Thoracic aorta (tissue), 2 donors: ENCODE results near the gene RRP15. TPM values are rescaled to one million over a fixed set of nuclear protein-coding genes. Genes with fewer than 3 reads are reported as not detected.

Source experiments
- ATAC-seq: fragments of 150-250 bp; one replicate; pipeline ENCODE4 v1.8.0; 2017; ENCODE audit warnings: low read depth; ENCODE audit not compliant: insufficient number of reproducible peaks, low FRiP score
- DNase-seq: peaks from one replicate; pipeline ENCODE4 v3.0.0-alpha.2; 2020; ENCODE audit warnings: low spot score
- H3K27ac ChIP-seq, 2 donors: fragments of 200-600 bp; sonication (generic); 1 replicate in 1 of 2; 2 replicates in 1 of 2; pipeline ENCODE4 v1.5.1; 2016; ENCODE audit warnings: mild to moderate bottlenecking in 2 of 2, moderate library complexity in 2 of 2
- H3K27me3 ChIP-seq: fragments of 200-600 bp; sonication (generic); replicated peaks from 2 replicates; pipeline ENCODE4 v1.6.0; 2016; ENCODE audit warnings: mild to moderate bottlenecking; ENCODE audit not compliant: insufficient read depth
- H3K36me3 ChIP-seq: fragments of 200-600 bp; sonication (generic); one replicate; pipeline ENCODE4 v1.5.1; 2016
- H3K4me1 ChIP-seq, 2 donors: fragments of 200-600 bp; sonication (generic); 1 replicate in 1 of 2; 2 replicates in 1 of 2; pipeline versions ENCODE4 v1.5.1 to v1.6.0; 2016; ENCODE audit warnings: low read depth in 2 of 2, mild to moderate bottlenecking in 1 of 2; ENCODE audit not compliant: control insufficient read depth in 1 of 2
- H3K4me3 ChIP-seq: fragments of 200-600 bp; sonication (generic); 2 replicates; pipeline ENCODE4 v1.5.1; 2016; ENCODE audit warnings: mild to moderate bottlenecking
- H3K9me3 ChIP-seq: fragments of 200-600 bp; sonication (generic); 2 replicates; pipeline ENCODE4 v1.5.1; 2016
- CTCF ChIP-seq: fragments of 200-600 bp; sonication (generic); IDR thresholded peaks from one replicate; pipeline ENCODE4 v1.5.1; 2019; ENCODE audit warnings: antibody characterized with exemption
- total RNA-seq, 2 donors: library from RNA; depleted of rRNA; stranded (reverse); fragments of >200 nt; gene quantifications; one replicate each; pipeline versions ENCODE4 v1.1.0 to v1.2.3, GENCODE V29; 2016

Gene RRP15
- total RNA-seq, 2 donors from 2014 or later = 2.2 to 14.3 TPM

DNA sequence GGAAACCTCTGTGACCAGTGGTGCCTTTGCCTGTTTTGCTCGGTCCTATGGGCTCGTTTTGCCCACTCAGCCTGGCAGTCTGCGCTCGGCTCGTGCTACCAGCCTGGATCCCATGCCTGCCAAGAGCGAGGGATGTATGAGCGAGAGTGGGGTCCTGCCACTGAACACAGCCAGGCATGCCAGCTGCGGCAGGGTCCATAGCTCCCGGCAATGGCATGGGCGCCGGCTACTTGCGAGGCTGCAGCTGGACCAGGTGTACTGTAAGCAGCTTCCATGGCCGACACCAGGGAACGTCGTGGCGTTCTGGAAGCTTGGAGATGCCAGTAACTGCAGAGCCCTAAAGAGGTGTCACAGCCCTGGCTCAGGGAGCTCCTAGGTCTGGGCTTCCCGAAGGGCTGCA, 37.7 kb downstream of the RRP15 start:
- ATAC-seq (no peak), DNase-seq (no peak)
- no peak for TF ChIP-seq CTCF
- Histone ChIP-seq H3K36me3 (peaks cover 18% of the 10 kb centered on the region), H3K4me1 (no peaks in the 10 kb centered on the region), H3K27me3 (no peaks in the 10 kb centered on the region), H3K4me3 (no peak overlapping the region), H3K27ac (no peak overlapping the region), H3K9me3 (no peaks in the 10 kb centered on the region)

GRCh38 chr1:218323568-218324225, 38.6 kb downstream of the RRP15 start:
- Histone ChIP-seq H3K27ac (no peak overlapping the region), H3K4me3 (no peak overlapping the region), H3K4me1 (no peaks in the 10 kb centered on the region), H3K27me3 (no peaks in the 10 kb centered on the region), H3K36me3 (peaks cover 18% of the 10 kb centered on the region), H3K9me3 (no peaks in the 10 kb centered on the region)
- ATAC-seq (no peak), DNase-seq (no peak)
- TF ChIP-seq CTCF = no peak

GRCh38 chr1:218324226-218324580, 39.1 kb downstream of the RRP15 start:
- Histone ChIP-seq H3K9me3 (no peaks in the 10 kb centered on the region), H3K4me1 (no peaks in the 10 kb centered on the region), H3K27me3 (no peaks in the 10 kb centered on the region), H3K4me3 (no peak overlapping the region), H3K27ac (no peak overlapping the region), H3K36me3 (peaks cover 18% of the 10 kb centered on the region)
- no peak for TF ChIP-seq CTCF
- no peak for DNase-seq
- ATAC-seq = no peak

GRCh38 chr1:218328769-218329168, 43.7 kb downstream of the RRP15 start:
- ATAC-seq = no peak
- H3K36me3 ChIP-seq = peaks cover 6% of the 10 kb centered on the region
- DNase-seq = no peak
- no peaks in the 10 kb centered on the region for H3K4me1 ChIP-seq
- no peak overlapping the region for H3K27ac ChIP-seq
- H3K4me3 ChIP-seq = no peak overlapping the region
- TF ChIP-seq CTCF = no peak
- H3K9me3 ChIP-seq = no peaks in the 10 kb centered on the region
- H3K27me3 ChIP-seq = no peaks in the 10 kb centered on the region

GRCh38 chr1:218330043-218330623, 45.0 kb downstream of the RRP15 start:
- Histone ChIP-seq H3K4me1 (no peaks in the 10 kb centered on the region), H3K27ac (no peak overlapping the region), H3K27me3 (no peaks in the 10 kb centered on the region), H3K4me3 (no peak overlapping the region), H3K36me3 (no peaks in the 10 kb centered on the region), H3K9me3 (no peaks in the 10 kb centered on the region)
- DNase-seq = no peak
- TF ChIP-seq CTCF = peak; percentile 72
- no peak for ATAC-seq
